T-cell (primary cell): Measurements from ENCODE around the gene TTLL11. TPM values are rescaled to one million over a fixed set of nuclear protein-coding genes. Genes with fewer than 3 reads are reported as not detected.

Experiments used
- ATAC-seq, 4 experiments: fragments of 200-7000 bp in 3 of 4; fragments of 150-1000 bp in 1 of 4; cut with Tn5 transposase; replicated peaks in 1 of 4; 1 replicate in 3 of 4; 2 replicates in 1 of 4; pipeline ENCODE4 v1.10.0; 2021; ENCODE audit warnings: moderate library complexity in 3 of 4, mild to moderate bottlenecking in 2 of 4, moderate number of reproducible peaks in 1 of 4
- CTCF ChIA-PET, 2 donors: fragments of 300-600 bp; sonication (Branson Sonifier 250); formaldehyde crosslinking; loops; one replicate each; lab custom pipeline; 2022; ENCODE audit warnings: antibody characterized with exemption in 2 of 2; lab: Charles Lee
- POLR2A ChIA-PET, 2 donors: fragments of 300-600 bp; sonication (Branson Sonifier 250); formaldehyde crosslinking; loops; one replicate each; lab custom pipeline; 2022; ENCODE audit warnings: antibody characterized with exemption in 2 of 2; lab: Charles Lee
- DNase-seq, 35 experiments: peaks; one replicate each; pipeline versions ENCODE4 v3.0.0 to v3.0.0-alpha.2; 2013 to 2023
- H3K27ac ChIP-seq: one replicate; pipeline ENCODE4 v1.5.1; 2013; ENCODE audit warnings: low read length
- H3K27me3 ChIP-seq, 2 experiments: replicated peaks in 1 of 2; 1 replicate in 1 of 2; 2 replicates in 1 of 2; pipeline versions ENCODE4 v1.6.1 to v1.7.0; 2013; ENCODE audit warnings: low read length in 1 of 2, mixed read lengths in 1 of 2; ENCODE audit not compliant: control insufficient read depth in 2 of 2, insufficient read depth in 2 of 2; ENCODE audit errors: extremely low read depth in 1 of 2
- H3K36me3 ChIP-seq, 2 donors: 1 replicate in 1 of 2; 2 replicates in 1 of 2; pipeline versions ENCODE4 v1.6.1 to v1.7.0; 2013; ENCODE audit warnings: low read length in 1 of 2; ENCODE audit not compliant: control insufficient read depth in 2 of 2, insufficient read depth in 1 of 2; ENCODE audit errors: extremely low read depth in 1 of 2
- H3K4me1 ChIP-seq, 2 experiments: 1 replicate in 1 of 2; 2 replicates in 1 of 2; pipeline versions ENCODE4 v1.6.1 to v1.7.0; 2013; ENCODE audit warnings: low read length in 2 of 2, mixed read lengths in 1 of 2; ENCODE audit not compliant: insufficient read depth in 2 of 2, control insufficient read depth in 1 of 2; ENCODE audit errors: extremely low read depth in 1 of 2
- H3K4me3 ChIP-seq, 2 donors: 1 replicate in 1 of 2; 2 replicates in 1 of 2; pipeline versions ENCODE4 v1.5.1 to v1.7.0; 2013; ENCODE audit warnings: mild to moderate bottlenecking in 2 of 2, low read length in 1 of 2, moderate library complexity in 1 of 2; ENCODE audit not compliant: control insufficient read depth in 1 of 2; ENCODE audit errors: extremely low read depth in 1 of 2
- H3K9me3 ChIP-seq: 2 replicates; pipeline ENCODE4 v1.7.0; 2013
- H3K27ac Mint-ChIP-seq, 2 donors: one replicate each; pipeline ENCODE4 v1.8.0; 2020 to 2021; ENCODE audit warnings: mild to moderate bottlenecking in 2 of 2, mixed read lengths in 2 of 2
- H3K27me3 Mint-ChIP-seq, 2 donors: one replicate each; pipeline ENCODE4 v1.8.0; 2021 to 2022; ENCODE audit warnings: mixed read lengths in 2 of 2
- H3K36me3 Mint-ChIP-seq: one replicate; pipeline ENCODE4 v1.8.0; 2021; ENCODE audit warnings: mixed read lengths
- H3K4me1 Mint-ChIP-seq, 3 donors: one replicate each; pipeline ENCODE4 v1.8.0; 2020 to 2022; ENCODE audit warnings: mixed read lengths in 3 of 3, mild to moderate bottlenecking in 1 of 3
- H3K4me3 Mint-ChIP-seq, 3 donors: one replicate each; pipeline ENCODE4 v1.8.0; 2020 to 2022; ENCODE audit warnings: mild to moderate bottlenecking in 3 of 3, mixed read lengths in 3 of 3, moderate library complexity in 3 of 3
- H3K9me3 Mint-ChIP-seq, 3 donors: one replicate each; pipeline ENCODE4 v1.8.0; 2020 to 2022; ENCODE audit warnings: mixed read lengths in 3 of 3
- WGBS: methylation state at CpG from one replicate; pipeline ENCODE4 v1.1.5; 2013; ENCODE audit warnings: missing lambda C conversion rate; ENCODE audit not compliant: insufficient coverage; 5-methylcytosine and 5-hydroxymethylcytosine counted together
- total RNA-seq, 35 experiments: library from RNA in 6 of 35; stranded (reverse) in 6 of 35; fragments of 120-200 nt in 1 of 35; gene quantifications; one replicate each; pipeline versions ENCODE4 v1.2.1 to v1.2.4 and lab custom pipeline; 2013 to 2026

The TTLL11 gene
- total RNA-seq, 5 donors from 2014 or later (not counting 1 experiment from before 2014, with no cell fraction given): 3.4 to 4.8 (median 4.6) TPM

GRCh38 chr9:121826711-121827110 is 266.4 kb downstream of the TTLL11 start:
- Mint-ChIP-seq H3K36me3 (no peaks in the 10 kb centered on the region), H3K9me3 (no peaks in the 10 kb centered on the region), H3K4me3 (no peak overlapping the region), H3K27ac (no peak overlapping the region), H3K27me3 (no peaks in the 10 kb centered on the region), H3K4me1 (no peaks in the 10 kb centered on the region)
- ATAC-seq (no peak), DNase-seq (no peak)
- Histone ChIP-seq H3K27me3 (no peaks in the 10 kb centered on the region), H3K4me3 (no peak overlapping the region), H3K27ac (no peak overlapping the region), H3K4me1 (no peaks in the 10 kb centered on the region), H3K9me3 (no peaks in the 10 kb centered on the region), H3K36me3 (no peaks in the 10 kb centered on the region)
- POLR2A ChIA-PET: no interaction called here
- WGBS: 93% methylated on average over 3 of the region's 7 CpGs
- CTCF ChIA-PET: no interaction called here

GRCh38 chr9:121825031-121825691 is 267.9 kb downstream of the TTLL11 start:
- Histone ChIP-seq H3K36me3 (no peaks in the 10 kb centered on the region), H3K9me3 (no peaks in the 10 kb centered on the region), H3K4me1 (no peaks in the 10 kb centered on the region), H3K27ac (no peak overlapping the region), H3K4me3 (no peak overlapping the region), H3K27me3 (peaks cover 0 to 3% of the 10 kb centered on the region in 2 experiments)
- no peaks in the 10 kb centered on the region for H3K36me3 Mint-ChIP-seq
- no peak for ATAC-seq
- CTCF ChIA-PET: interaction anchor here in 1 of 2 donors (0.6 kb wide), 1 partner anchor 22 kb away, joined by 4 read pairs; no protein-coding TSS in a partner anchor
- H3K4me1 Mint-ChIP-seq: no peaks in the 10 kb centered on the region
- no peaks in the 10 kb centered on the region for H3K9me3 Mint-ChIP-seq
- no peak for DNase-seq
- 90% methylated on average over 4 of the region's 12 CpGs for WGBS
- H3K4me3 Mint-ChIP-seq: no peak overlapping the region
- no peak overlapping the region for H3K27ac Mint-ChIP-seq
- POLR2A ChIA-PET: no interaction called here
- no peaks in the 10 kb centered on the region for H3K27me3 Mint-ChIP-seq

- H3K27me3 ChIP-seq: peaks cover 0 to 3% of the 10 kb centered on the region in 2 experiments
- H3K27me3 Mint-ChIP-seq: no peaks in the 10 kb centered on the region
- no peaks in the 10 kb centered on the region for H3K9me3 ChIP-seq
- DNase-seq (no peak), ATAC-seq (no peak)
- H3K4me3 ChIP-seq: no peak overlapping the region
- H3K27ac ChIP-seq: no peak overlapping the region
- ChIA-PET CTCF (interaction anchor here in 1 of 2 donors (0.6 kb wide), 1 partner anchor 23 kb away, joined by 4 read pairs; no protein-coding TSS in a partner anchor), POLR2A (no interaction called here)
- no peak overlapping the region for H3K4me3 Mint-ChIP-seq
- H3K36me3 ChIP-seq: no peaks in the 10 kb centered on the region
- H3K36me3 Mint-ChIP-seq: no peaks in the 10 kb centered on the region
- no peak overlapping the region for H3K27ac Mint-ChIP-seq
- H3K4me1 Mint-ChIP-seq: no peaks in the 10 kb centered on the region
- H3K9me3 Mint-ChIP-seq: no peaks in the 10 kb centered on the region
- no peaks in the 10 kb centered on the region for H3K4me1 ChIP-seq
- 83% methylated on average over 1 of the region's 4 CpGs for WGBS
These were observed 268.5 kb downstream of the TTLL11 start for GRCh38 chr9:121824651-121825030.

- no peak for DNase-seq
- ATAC-seq: no peak
These were observed 269.5 kb downstream of the TTLL11 start for GRCh38 chr9:121823451-121824169.

GRCh38 chr9:121822093-121823085 is 270.7 kb downstream of the TTLL11 start:
- Histone ChIP-seq H3K4me1 (no peaks in the 10 kb centered on the region), H3K27me3 (peaks cover 0 to 3% of the 10 kb centered on the region in 2 experiments), H3K36me3 (no peaks in the 10 kb centered on the region), H3K27ac (no peak overlapping the region), H3K9me3 (no peaks in the 10 kb centered on the region), H3K4me3 (no peak overlapping the region)
- H3K4me1 Mint-ChIP-seq: no peaks in the 10 kb centered on the region
- H3K4me3 Mint-ChIP-seq: no peak overlapping the region
- CTCF ChIA-PET: interaction anchor here in 1 of 2 donors (0.5 kb wide), 1 partner anchor 1643 kb away, joined by 6 read pairs; no protein-coding TSS in a partner anchor
- peak in 1 of 4 experiments; percentile 47 for ATAC-seq
- 76% methylated on average over 32 of the region's 34 CpGs for whole genome bisulfite sequencing
- no peak overlapping the region for H3K27ac Mint-ChIP-seq
- no peaks in the 10 kb centered on the region for H3K36me3 Mint-ChIP-seq
- peak in 1 of 35 experiments; percentile 8 for DNase-seq
- POLR2A ChIA-PET: no interaction called here
- no peaks in the 10 kb centered on the region for H3K9me3 Mint-ChIP-seq
- no peaks in the 10 kb centered on the region for H3K27me3 Mint-ChIP-seq

More at GRCh38 chr9:121823451-121824169, 269.5 kb downstream of the TTLL11 start:
- Histone ChIP-seq H3K4me3 (no peak overlapping the region), H3K27ac (no peak overlapping the region), H3K36me3 (no peaks in the 10 kb centered on the region), H3K4me1 (no peaks in the 10 kb centered on the region), H3K9me3 (no peaks in the 10 kb centered on the region), H3K27me3 (peaks cover 0 to 3% of the 10 kb centered on the region in 2 experiments)
- 87% methylated on average over 3 of the region's 13 CpGs for WGBS
- Mint-ChIP-seq H3K9me3 (no peaks in the 10 kb centered on the region), H3K36me3 (no peaks in the 10 kb centered on the region), H3K27me3 (no peaks in the 10 kb centered on the region), H3K4me3 (no peak overlapping the region), H3K4me1 (no peaks in the 10 kb centered on the region), H3K27ac (no peak overlapping the region)
- ChIA-PET POLR2A (no interaction called here), CTCF (interaction anchor here in 1 of 2 donors (0.7 kb wide), 1 partner anchor 227 kb away, joined by 5 read pairs; no protein-coding TSS in a partner anchor)

GRCh38 chr9:121821326-121821725 is 271.8 kb downstream of the TTLL11 start:
- DNase-seq: no peak
- Mint-ChIP-seq H3K9me3 (no peaks in the 10 kb centered on the region), H3K4me3 (no peak overlapping the region), H3K36me3 (no peaks in the 10 kb centered on the region), H3K27me3 (no peaks in the 10 kb centered on the region), H3K4me1 (no peaks in the 10 kb centered on the region), H3K27ac (no peak overlapping the region)
- Histone ChIP-seq H3K9me3 (no peaks in the 10 kb centered on the region), H3K36me3 (no peaks in the 10 kb centered on the region), H3K4me3 (no peak overlapping the region), H3K27me3 (peaks cover 0 to 3% of the 10 kb centered on the region in 2 experiments), H3K27ac (no peak overlapping the region), H3K4me1 (no peaks in the 10 kb centered on the region)
- WGBS: 87% methylated on average over 5 of the region's 5 CpGs
- no peak for ATAC-seq
- CTCF ChIA-PET: no interaction called here
- POLR2A ChIA-PET: no interaction called here
